Endothelial cell of umbilical vein (primary cell): Measurements from ENCODE around the gene FOXS1.

ENCODE experiments used
- EZH2 ChIP-seq: IDR thresholded peaks from 2 replicates; pipeline ENCODE4 v1.6.1; 2012; ENCODE audit warnings: borderline replicate concordance, low read depth, mild to moderate bottlenecking, moderate library complexity, low read length, inconsistent platforms; ENCODE audit not compliant: severe bottlenecking
- FOS ChIP-seq: IDR thresholded peaks from 2 replicates; pipeline ENCODE4 v1.6.1; 2011; ENCODE audit warnings: mild to moderate bottlenecking, low read length, moderate library complexity, borderline replicate concordance; ENCODE audit not compliant: insufficient read depth
- JUN ChIP-seq: IDR thresholded peaks from 2 replicates; pipeline ENCODE4 v1.6.1; 2011; ENCODE audit warnings: borderline replicate concordance, low read depth; ENCODE audit not compliant: insufficient read length, insufficient read depth
- MYC ChIP-seq: IDR thresholded peaks from one replicate; pipeline ENCODE4 v1.6.1; 2011; ENCODE audit warnings: mild to moderate bottlenecking, low read depth, low read length
- POLR2A ChIP-seq: IDR thresholded peaks from 2 replicates; pipeline ENCODE4 v1.6.1; 2012; ENCODE audit warnings: low read depth, mild to moderate bottlenecking, control low read depth, low read length
- POLR2AphosphoS5 ChIP-seq: IDR thresholded peaks from 2 replicates; pipeline ENCODE4 v1.6.1; 2012; ENCODE audit warnings: low read depth, mild to moderate bottlenecking, control low read depth, low read length, moderate library complexity; ENCODE audit not compliant: insufficient read depth
- TF ChIP-seq, protein P1 (sequence below), 2 donors: IDR thresholded peaks; 1 replicate in 1 of 2; 2 replicates in 1 of 2; pipeline ENCODE4 v1.5.1; 2011; ENCODE audit warnings: low read length in 2 of 2, mild to moderate bottlenecking in 2 of 2, moderate library complexity in 2 of 2, control low read depth in 1 of 2, inconsistent platforms in 1 of 2, low read depth in 1 of 2; ENCODE audit not compliant: insufficient read depth in 1 of 2; ENCODE audit errors: extremely low read depth in 1 of 2

DNA sequence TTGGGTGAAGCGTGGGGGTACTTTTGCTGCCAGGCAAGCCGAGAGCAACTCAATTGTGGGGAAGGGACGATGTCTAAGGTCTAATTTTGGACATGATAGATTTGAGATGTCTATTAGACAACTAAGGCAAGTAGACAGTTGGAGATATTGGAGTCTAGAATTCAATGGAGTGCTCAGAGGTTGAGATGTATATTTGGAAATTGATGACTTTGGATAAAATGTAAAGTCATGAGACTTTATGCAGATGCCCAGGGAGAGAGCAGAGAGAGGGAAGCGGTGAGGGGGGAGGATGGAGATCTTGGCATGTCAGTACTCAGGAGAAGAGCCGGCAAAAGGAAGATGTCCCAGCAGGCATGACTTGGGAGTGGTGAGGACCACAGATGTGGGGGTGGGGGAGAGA is 19.3 kb downstream of the FOXS1 start:
- TF ChIP-seq, protein P1, sequence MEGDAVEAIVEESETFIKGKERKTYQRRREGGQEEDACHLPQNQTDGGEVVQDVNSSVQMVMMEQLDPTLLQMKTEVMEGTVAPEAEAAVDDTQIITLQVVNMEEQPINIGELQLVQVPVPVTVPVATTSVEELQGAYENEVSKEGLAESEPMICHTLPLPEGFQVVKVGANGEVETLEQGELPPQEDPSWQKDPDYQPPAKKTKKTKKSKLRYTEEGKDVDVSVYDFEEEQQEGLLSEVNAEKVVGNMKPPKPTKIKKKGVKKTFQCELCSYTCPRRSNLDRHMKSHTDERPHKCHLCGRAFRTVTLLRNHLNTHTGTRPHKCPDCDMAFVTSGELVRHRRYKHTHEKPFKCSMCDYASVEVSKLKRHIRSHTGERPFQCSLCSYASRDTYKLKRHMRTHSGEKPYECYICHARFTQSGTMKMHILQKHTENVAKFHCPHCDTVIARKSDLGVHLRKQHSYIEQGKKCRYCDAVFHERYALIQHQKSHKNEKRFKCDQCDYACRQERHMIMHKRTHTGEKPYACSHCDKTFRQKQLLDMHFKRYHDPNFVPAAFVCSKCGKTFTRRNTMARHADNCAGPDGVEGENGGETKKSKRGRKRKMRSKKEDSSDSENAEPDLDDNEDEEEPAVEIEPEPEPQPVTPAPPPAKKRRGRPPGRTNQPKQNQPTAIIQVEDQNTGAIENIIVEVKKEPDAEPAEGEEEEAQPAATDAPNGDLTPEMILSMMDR (IDR thresholded peaks at IDR 0.05; ENCODE audit: extremely low read depth in 1 of 2, insufficient read depth in 1 of 2, low read depth in 1 of 2, low read length in 2 of 2) = no peak
- TF ChIP-seq POLR2AphosphoS5 (no peak), POLR2A (no peak), JUN (no peak), EZH2 (no peak), MYC (no peak), FOS (no peak)
